ENCODE data around the gene MACIR. TPM values are rescaled to one million over a fixed set of nuclear protein-coding genes. Genes with fewer than 3 reads are reported as not detected.

The MACIR gene
- total and polyA plus RNA-seq, 9 of the 15 experiments (the other 6 are each of a cell fraction or from before 2014, with no cell fraction given): 1.4 to 11.6 (median 9.4) TPM

GRCh38 chr5:103260951-103261350 is 2.4 kb downstream of the MACIR start:
- Histone ChIP-seq H3K4me3 (no peak overlapping the region), H3K9ac (ENCODE audit: insufficient read depth in 1 of 2, low read depth in 2 of 2, low read length in 2 of 2) (peak overlapping the region in 1 of 2 experiments; percentile 10; a peak in 1 of 4 replicates)
- POLR2A ChIA-PET: interaction anchor here (3.5 kb wide), 1 partner anchor 11 kb away, joined by 22 read pairs; no protein-coding TSS in a partner anchor
- TF ChIP-seq HCFC1 (IDR thresholded peaks at IDR 0.05; ENCODE audit: low read depth, low read length) (no peak), FOXM1 (IDR thresholded peaks at IDR 0.05; ENCODE audit: low read depth) (no peak), FOXM1 (CRISPR knock-in tag; IDR thresholded peaks at IDR 0.05; ENCODE audit: low read depth) (no peak), NFIC (IDR thresholded peaks at IDR 0.05) (no peak), SRF (CRISPR knock-in tag; IDR thresholded peaks at IDR 0.05) (no peak), NEUROD1 (IDR thresholded peaks at IDR 0.05; ENCODE audit: borderline replicate concordance, low read depth, low read length, partially characterized antibody) (no peak), TFE3 (CRISPR knock-in tag; IDR thresholded peaks at IDR 0.05) (peak; percentile 67), PCBP2 (IDR thresholded peaks at IDR 0.05; ENCODE audit: low read depth, low read length, poor library complexity, severe bottlenecking) (no peak), FOXJ3 (CRISPR knock-in tag; IDR thresholded peaks at IDR 0.05) (no peak), HMBOX1 (IDR thresholded peaks at IDR 0.05) (peak; percentile 79), ZNF431 (CRISPR knock-in tag; IDR thresholded peaks at IDR 0.05) (no peak), CBFA2T2 (conservative IDR thresholded peaks at IDR 0.05) (peak; percentile 12; the same call in 1 of the 2 replicates), POLR3G (IDR thresholded peaks at IDR 0.05; ENCODE audit: extremely low read depth, insufficient read length, insufficient replicate concordance) (no peak), THRA (IDR thresholded peaks at IDR 0.05) (no peak), CCAR2 (IDR thresholded peaks at IDR 0.05; ENCODE audit: low read depth, low read length) (no peak), KDM1A (IDR thresholded peaks at IDR 0.05) (no peak), SIN3B (IDR thresholded peaks at IDR 0.05; ENCODE audit: low read depth) (no peak), ETS1 (conservative IDR thresholded peaks at IDR 0.05; ENCODE audit: control insufficient read depth, low read depth, low read length) (no peak), ZNF785 (CRISPR knock-in tag; IDR thresholded peaks at IDR 0.05) (no peak), ZNF696 (CRISPR knock-in tag; conservative IDR thresholded peaks at IDR 0.05) (no peak)

More at GRCh38 chr5:103260951-103261350, 2.4 kb downstream of the MACIR start:
- in situ Hi-C loops (cut with MboI) (no loop called here), intact Hi-C loops (cut with micrococcal nuclease) (no loop called here)
- Histone ChIP-seq H3K27ac (ENCODE audit: extremely low read depth, low read depth, low read length) (no peak overlapping the region), H3K27me3 (ENCODE audit: control insufficient read depth in 2 of 2, insufficient read depth in 2 of 2, low read length in 2 of 2) (no peaks in the 10 kb centered on the region), H3K36me3 (ENCODE audit: control insufficient read depth, insufficient read depth, low read length) (no peaks in the 10 kb centered on the region), H3K9me3 (replicated peaks; ENCODE audit: control insufficient read depth, insufficient read depth, low read depth, low read length) (no peaks in the 10 kb centered on the region), H3K4me1 (replicated peaks in 1 of 2; ENCODE audit: control insufficient read depth in 2 of 2, insufficient read depth in 2 of 2, low read length in 2 of 2) (peaks cover 12 to 39% of the 10 kb centered on the region in 2 experiments; a peak in 4 of 5 replicates), H3K79me2 (ENCODE audit: control insufficient read depth, insufficient read depth, low read length) (peaks cover 73% of the 10 kb centered on the region), H3K9me1 (ENCODE audit: control insufficient read depth, insufficient read depth, low read length) (no peaks in the 10 kb centered on the region), H4K20me1 (replicated peaks; ENCODE audit: control insufficient read depth, insufficient read depth, low read length) (no peaks in the 10 kb centered on the region), H3K4me2 (ENCODE audit: insufficient read depth, low read length) (peak overlapping the region; percentile 38), H2AFZ (ENCODE audit: low read depth, low read length) (no peak overlapping the region)
- DNase-seq (ENCODE audit: extremely low read depth in 1 of 4, low spot score in 3 of 4) (no peak), FAIRE-seq (peak; percentile 44), ATAC-seq (no peak)
- BruUV-seq (replicated peaks): no TSS peak
- 2% methylated on average over 3 of the region's 3 CpGs for WGBS (ENCODE audit: insufficient coverage, low coverage, missing lambda C conversion rate)
- CTCF ChIA-PET (ENCODE audit: low intra/inter-chr PET ratio): no interaction called here
